Stimulated activated CD4-positive, alpha-beta T cell treated with anti-CD3 and anti-CD28 coated beads, Interleukin-4, amount 100 ng/mL, for 4 hours (primary cell): Measurements from ENCODE around the gene DSCAM.
"Not testable (repeated sequence)": the region's sequence is repeated elsewhere in the genome, so short reads cannot be mapped to it uniquely, and the experiment has no call there.

Experiments used
- DNase-seq, 2 experiments: peaks; one replicate each; pipeline ENCODE4 v3.0.0-alpha.2; 2020

Gene DSCAM

DNA sequence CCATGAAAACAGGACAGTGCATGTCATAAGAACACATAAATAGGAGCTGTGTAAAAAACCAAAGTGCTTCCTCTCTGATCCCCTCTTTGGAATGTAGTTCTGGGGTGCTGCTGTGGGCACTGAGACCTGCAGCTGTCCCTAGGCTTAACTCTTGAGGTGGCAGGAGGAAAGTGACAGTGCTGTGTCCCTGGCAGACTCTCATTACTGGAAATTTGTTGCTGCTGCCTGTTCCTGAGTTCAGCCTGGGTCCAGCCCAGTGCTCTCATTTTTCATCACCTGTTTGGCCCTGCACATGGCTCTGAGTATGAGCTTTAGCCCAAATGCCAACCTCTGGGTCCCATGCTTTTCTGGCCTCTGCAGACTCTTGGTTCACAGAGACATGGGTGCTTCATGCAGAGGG is 329.3 kb downstream of the DSCAM start:
- no peak for DNase-seq

DNA sequence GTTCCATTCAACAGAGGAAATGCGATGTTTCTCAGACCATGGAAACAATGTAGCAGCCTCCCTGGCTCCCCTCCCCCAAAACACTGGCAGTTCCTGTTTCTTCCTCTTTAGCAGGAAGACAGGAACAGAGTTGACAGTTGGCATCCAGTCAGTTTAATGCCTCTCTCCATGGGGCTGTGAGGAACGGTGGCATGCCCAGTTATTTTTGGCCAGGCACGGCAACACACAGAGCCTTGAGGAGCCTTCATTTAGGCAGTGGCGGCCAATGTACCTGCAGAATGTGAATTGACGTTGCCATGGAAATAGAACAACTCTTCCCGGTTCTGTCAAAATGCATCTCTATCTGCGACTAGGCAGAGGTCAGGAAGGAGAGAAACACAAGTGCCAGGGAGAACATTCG is 330.6 kb downstream of the DSCAM start:
- DNase-seq: no peak

DNA sequence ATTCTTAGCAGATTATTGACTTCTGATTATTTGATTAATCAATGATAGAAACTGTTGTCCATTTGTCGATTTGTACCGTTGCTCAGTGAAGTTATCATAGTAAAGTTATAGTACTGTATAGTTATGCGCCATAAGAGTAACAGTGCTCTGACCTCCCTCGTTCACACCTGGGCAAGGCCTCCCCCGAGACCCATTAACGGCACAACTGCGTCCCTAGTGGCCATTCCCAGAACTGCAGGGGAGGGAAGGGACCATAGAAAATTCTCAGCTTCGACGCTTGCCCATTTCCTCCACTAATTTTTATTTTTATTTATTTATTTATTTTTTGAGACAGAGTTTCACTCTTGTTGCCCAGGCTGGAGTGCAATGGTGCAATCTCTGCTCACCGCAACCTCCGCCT is 334.4 kb downstream of the DSCAM start:
- no peak for DNase-seq

DNA sequence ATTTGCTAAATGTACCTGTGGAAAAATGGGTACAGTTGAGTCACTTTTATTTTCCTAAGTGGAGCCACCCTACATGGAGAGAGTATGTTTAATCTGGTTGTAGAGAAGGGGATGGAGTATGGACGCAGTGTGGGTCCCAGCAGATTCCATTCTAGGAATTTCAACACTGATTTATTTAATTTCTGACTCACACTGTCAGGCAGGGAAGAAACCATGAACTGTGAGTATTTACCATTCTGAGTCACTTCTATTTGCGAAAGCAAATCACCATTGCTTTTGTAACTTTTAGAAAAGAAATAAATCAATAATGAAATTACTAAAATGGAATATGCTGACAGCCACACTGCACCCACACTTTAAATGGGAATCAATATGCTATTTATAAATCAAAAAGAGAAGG is 339.0 kb downstream of the DSCAM start:
- no peak for DNase-seq

DNA sequence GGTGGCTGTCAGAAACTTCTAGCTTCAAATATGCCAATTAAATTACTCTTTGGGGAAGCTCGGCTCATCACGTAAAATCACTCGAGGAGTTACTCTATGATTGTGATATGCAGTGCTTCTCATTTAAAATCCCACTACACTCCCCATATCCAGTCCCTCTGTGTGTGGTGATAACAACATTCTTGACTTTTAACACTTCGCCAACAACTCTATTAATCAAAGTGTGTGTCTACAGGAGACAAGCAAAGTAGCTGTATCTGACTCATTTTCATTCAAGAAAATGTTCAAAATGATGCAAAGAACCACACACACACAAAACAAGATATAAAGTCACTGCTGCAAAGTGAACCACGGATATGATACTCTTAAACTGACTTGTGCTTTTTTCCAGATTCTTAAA is 341.3 kb downstream of the DSCAM start:
- DNase-seq: no peak

DNA sequence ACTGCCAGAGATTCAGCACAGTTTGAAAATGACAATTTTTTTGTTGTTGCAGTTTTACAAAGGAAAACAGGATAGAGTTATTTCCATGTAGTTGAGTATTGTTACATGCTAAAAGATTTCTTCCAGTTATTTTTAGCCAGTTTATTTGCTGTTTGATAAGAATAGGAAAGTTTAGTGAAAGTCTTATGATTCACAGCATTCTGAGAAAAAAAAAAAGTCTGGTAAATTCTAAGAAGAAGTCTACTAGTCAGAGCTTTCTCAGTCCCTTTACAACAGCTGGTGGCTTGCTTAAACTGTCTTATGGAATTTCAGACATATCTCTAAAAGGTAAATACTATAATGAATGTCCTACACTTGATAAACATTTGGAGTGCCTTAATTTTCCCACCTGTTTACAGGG is 341.7 kb downstream of the DSCAM start:
- DNase-seq: no peak

DNA sequence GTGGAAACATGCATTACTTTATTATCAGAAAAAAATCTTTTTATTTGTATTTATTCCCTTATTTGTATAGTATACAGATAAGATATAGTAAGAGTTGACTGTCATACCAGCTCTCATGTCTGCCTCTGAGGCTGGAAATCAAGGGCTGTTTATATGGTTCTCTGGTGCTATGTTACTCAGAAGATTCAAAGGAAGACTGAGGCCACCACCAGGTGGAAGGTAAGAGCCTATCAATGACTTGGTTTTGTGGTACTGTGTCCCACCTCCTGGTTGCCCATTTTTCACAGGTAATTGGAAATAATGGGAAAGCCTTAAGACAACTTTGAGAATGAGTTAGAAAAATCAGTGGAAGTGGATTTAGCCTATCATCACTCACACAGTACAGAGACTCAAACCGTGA is 342.1 kb downstream of the DSCAM start:
- no peak for DNase-seq

DNA sequence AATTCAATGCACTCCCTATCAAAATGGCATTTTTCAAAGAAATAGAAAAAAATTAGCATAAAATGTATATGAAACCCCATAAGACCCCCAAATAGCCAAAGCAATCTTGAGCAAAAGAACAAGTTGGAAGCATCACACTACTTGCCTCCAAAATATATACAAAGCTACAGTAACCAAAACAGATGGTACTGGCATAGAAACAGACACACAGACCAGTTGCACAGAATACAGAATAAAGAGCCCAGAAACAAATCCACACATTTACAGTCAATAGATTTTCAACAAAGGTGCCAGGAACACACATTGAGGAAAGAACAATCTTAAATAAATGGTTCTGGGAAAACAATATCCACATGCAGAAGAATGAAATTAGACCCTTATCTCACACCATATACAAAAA is 350.8 kb downstream of the DSCAM start:
- DNase-seq: no peak

DNA sequence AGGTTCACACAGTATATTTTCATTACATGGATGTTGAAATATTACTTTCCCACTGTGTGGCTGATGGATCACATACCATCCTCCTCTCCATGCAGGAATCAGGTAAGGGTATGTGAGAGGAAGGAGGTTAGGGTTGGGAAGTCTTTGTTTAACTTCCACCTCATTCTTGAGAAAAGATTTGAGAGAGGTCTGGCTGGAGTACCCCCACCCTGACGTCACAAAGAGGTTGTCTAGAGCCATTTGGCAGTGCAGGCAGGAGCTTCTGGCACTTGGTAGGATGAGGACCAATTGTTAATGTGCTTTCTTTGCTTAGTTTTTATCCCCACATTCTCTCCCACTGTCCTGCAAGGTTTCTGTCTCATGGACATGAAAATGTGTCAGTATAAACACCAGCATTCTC is 356.6 kb downstream of the DSCAM start:
- no peak for DNase-seq

DNA sequence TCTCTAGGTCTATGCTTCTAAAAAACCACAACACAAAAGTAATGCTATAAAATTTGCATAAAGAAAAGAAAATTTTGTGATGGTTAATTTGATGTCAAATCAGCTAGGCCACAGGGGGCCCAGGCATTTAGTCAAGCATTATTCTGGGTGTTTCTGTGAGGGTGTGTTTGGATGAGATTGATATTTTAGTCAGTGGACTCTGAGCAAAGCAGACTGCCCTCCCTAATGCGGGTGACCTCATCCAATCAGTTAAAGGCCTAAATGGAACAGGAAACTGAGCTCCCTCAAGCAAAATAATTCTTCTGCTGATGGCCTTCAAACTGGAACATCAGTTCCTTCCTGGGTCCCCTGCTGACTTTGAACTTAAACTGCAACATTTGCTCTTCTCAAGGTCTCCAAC is 358.0 kb downstream of the DSCAM start:
- no peak for DNase-seq

DNA sequence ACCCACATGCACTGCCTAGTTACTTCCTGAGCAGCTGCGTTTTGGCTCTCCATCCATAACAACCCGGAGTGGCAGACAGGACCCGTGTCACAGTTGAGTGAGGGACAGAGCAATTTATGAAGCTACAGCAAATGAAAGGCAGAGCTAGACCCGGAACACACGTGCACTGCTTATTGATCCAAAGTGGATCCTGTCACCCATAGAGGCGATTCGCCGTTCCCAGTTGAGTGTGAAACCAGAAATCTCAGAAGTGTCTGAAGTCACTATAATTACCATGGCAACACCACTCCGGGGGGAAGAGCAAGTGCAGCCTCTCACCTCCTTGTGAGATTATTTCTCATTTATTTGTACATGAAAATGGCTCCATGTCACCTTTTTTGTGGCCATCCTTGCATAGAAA is 365.2 kb downstream of the DSCAM start:
- DNase-seq: no peak

DNA sequence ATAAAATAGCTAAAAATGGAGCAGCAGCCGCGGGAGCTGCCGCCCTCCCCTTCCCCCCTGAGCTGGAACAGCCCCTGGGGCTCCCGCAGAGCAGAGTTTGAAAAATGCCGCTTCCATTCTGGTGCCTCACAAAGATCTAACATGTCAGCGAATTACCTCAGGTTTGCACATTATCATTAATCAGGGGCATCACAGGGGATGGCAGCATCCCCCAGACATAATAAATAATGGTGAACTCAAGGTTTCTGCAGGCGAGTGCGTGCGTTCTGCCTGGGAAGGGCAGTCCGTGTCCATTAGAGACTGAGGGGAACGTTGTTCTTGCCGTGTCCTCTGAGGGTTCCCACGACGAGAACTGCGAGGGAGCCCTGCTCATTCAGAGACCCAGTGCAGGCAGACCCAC is 372.4 kb downstream of the DSCAM start:
- no peak for DNase-seq

DNA sequence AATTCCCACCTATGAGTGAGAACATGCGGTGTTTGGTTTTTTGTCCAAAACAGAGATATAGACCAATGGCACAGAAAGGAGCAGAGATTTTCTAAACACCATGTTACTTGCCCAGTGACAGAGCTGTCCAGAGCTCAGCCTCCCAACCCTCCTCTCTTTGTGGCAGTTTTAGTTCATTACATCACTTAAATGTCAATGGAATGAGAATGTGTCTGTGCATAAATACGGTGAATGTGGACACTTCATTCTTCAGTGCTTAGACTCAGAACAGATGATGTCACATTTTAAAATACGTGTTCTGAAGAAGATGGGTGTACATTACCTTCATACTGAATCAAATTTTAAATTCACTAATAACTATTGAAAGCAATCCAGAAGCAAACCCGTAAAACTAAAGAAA is 374.9 kb downstream of the DSCAM start:
- DNase-seq: no peak

DNA sequence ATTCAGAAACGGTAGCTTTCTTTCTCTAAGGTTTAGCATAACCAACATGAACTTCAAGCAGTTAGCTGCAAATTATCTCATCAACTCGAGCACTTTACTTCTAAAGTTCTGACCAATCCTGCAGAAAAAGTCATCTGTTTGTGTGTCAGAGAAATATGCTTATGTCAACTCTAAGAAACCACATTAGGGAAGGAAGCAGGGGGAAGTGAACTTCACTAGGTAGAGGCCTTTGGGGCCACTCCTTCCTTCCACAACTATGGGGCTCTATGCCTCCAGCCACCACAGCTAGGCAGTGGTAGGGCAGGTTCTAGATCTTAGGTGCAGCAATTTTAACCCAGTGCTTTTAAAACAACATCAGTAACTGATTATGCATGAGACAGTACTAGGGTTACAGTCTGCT is 375.9 kb downstream of the DSCAM start:
- DNase-seq: no peak

DNA sequence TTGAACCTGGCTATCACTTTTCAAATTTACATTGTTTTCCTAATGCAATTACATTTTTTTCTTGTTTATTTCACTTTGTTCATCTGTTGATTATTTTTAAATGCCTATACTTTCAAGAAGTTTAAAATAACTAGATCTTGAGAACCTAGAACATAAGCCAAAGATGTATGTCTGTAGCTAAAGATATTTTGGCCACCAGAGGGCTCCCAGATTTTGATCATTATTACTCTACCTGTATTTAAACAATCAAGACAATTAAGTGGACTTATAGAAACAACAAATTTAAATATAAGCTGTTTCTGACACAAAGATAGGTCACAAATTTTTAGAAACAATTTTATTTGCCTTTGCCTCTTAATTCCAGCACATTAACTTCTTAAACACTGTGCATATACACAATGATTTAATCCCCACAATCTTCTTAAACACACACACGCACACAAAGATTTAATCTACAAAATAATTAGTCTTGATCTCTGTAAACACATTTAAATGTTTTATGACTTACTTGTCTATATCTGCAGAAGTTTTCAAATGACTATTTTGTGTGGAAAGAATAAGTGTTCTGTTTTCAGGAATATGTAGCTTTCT is 380.0 kb downstream of the DSCAM start:
- no peak for DNase-seq

DNA sequence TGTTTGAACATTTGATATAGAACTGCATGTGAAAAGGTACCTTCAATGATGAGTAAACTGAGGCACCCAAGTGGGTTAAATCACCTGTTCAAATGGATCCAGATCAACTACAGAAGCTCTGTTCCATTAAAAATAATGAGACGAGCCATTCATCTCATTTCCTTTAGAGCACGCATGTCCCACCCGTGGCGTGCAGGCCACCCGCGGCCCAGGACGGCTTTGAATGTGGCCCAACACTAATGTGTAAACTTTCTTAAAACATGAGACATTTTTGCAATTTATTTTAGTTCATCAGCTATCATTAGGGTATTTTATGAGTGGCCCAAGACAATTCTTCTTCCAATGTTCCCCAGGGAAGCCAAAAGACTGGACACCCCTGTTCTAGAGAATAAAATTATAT is 381.6 kb downstream of the DSCAM start:
- DNase-seq: no peak

DNA sequence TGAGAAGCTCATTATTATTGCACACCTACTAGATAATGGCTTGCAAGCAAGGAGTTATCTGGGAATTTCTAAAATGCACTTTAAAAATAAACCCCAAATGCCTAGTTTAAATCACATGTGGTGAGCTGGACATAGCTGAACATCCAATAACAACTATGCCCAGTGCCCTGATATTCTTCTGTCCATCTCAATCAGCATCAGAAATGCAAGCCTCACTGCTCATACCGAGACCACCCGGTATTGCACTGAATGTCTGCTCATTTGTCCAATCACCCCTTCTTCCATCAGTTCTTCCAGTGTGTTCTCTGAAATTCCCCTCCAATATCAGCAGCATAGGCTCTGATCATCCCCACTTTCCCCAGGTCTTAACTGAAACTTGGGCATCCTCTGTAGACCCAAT is 383.8 kb downstream of the DSCAM start:
- no peak for DNase-seq

DNA sequence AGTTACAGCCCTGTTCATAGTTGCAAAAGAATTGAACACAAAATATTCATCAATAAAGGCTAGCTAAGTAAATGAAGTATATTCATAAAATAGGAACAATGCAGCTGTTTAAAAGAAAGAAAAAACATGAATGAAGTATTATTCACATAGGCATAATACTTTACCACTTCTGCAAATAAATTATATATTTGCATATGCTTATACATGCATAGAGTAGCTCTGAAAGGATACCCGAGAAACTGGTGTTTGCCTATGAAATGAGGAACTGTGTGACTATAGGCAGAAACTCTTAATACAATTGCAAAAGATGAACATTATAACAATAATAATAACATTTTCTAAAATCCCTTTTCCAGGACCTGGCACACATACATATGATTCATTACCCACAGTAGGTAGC is 385.9 kb downstream of the DSCAM start:
- no peak for DNase-seq

DNA sequence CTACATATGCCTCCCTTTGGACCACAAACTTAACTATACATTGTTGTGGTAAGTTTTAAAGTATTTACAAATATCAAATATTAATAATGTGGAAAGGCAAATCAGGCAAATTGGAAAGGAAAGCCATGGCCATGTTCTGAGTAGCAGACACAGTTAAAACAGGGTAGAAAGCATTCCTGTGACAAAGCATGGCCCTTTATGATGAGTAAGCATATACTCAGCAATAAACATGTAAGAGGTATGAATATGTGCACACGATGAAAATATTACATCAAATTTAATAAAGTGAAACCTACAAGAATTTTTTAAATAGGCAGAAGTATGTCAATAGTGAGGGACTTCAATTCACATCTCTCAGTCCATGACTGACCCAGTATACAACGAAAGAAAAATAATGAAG is 389.2 kb downstream of the DSCAM start:
- DNase-seq: no peak

DNA sequence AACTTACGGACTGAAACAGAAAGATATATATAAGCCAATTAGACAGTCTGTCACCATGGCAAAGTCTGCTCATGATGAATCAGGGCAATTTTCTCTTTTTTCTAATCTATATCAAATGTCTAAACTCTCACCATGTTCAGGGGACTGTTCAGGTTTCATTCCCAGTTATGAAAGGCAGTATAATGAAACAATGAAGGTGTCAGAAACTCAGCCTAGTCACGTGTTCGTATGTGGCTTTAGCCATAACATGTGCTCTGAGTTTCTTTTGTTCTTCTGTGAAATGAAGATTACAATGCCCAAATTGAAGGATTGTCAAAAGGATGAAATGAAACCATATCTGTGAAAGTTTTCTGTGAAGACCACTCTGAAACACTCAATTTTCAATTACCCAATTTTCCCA is 392.9 kb downstream of the DSCAM start:
- no peak for DNase-seq

DNA sequence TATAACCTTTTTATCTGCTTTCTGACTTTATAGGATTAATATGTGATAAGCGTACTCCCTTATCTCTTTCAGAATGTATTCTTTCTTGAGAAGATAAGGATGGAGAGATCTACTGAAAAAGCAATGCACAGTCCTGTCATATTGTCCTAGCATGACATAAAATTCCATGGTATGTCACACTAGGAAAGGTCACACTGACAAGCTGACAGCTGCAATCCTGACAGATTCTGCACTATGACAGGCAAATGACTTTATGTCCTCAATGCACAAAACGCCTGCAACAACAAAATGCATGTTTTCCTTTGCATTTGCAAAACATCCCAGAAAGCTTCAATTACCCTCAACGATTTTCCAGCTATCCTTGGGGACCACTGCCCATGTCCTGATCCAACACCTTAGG is 393.8 kb downstream of the DSCAM start:
- DNase-seq: no peak

DNA sequence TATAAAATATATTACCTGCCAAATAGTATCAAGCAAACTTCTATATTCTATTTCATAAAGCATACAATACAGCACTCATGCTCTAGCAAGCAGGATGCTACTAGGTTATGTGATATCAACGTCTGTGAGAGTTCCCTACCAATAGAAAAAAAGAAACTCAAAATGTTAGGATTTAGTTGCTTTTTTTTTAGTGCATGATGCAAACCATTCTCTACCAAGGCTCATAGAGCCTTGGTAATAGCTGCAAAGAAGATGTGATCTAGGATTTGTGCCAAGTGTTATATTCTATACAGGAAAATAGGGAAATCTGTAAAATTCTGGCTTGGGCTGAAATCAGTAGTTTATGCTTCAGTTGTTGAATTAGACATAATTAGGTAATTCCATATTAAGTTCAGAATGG is 394.4 kb downstream of the DSCAM start:
- no peak for DNase-seq

DNA sequence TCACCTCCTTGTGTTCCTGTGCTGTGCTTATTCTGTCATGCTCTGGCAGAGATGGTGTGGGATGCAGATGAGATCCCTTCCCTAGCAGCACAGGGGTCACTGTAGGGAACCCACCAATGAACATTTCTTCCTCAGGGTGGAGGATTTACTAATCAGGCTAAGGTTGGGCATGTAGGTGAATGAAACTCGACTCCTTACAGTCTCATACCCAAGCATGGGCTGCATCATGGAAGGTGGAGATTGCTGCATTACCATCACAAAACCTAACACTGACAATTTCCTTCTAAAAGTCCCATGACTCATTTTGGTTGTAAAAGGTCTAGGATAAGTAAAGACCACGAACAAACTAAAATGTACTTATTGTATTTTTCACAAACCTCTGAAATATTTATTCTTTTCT is 399.9 kb downstream of the DSCAM start:
- DNase-seq: no peak

DNA sequence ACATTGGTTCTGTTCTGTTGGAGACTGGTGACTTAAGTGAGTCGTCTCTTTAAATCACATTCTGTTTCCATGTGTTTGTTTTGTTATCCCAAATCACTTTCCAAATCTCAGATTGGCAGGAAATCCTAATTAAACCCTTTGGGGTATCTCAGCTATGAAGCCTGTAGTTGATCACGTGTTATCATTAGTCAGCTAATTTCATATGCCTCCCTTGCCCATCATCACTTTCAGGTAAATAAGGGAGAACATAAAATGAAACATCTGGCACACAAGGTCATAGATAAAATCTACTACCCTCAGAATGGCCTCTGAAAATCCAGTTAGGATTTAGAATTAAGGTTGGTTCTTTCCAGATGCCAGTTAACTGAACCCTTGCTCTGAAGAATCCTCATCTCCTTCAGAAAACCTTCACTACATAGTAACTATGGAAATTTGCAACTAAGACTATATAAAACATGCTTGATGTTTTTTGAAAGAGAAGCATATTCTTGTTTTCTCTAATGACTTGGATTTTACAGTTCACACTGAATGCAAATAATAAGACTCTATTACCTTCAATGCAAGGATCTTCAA is 401.5 kb downstream of the DSCAM start:
- DNase-seq: no peak

DNA sequence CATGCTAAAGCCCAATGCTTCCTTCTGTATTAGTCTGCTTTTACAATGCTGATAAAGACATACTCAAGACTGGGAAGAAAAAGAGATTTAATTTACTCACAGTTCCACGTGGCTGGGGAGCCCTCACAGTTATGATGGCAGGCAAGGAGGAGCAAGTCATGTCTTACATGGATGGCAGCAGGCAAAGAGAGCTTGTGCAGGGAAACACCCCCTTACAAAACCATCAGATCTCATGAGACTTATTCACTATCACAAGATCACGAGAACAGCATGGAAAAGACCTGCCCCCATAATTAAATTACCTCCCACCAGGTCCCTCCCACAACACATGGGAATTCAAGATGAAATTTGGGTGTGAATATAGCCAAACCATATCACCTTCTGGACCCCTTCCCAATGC is 407.4 kb downstream of the DSCAM start:
- not testable (repeated sequence) for DNase-seq

DNA sequence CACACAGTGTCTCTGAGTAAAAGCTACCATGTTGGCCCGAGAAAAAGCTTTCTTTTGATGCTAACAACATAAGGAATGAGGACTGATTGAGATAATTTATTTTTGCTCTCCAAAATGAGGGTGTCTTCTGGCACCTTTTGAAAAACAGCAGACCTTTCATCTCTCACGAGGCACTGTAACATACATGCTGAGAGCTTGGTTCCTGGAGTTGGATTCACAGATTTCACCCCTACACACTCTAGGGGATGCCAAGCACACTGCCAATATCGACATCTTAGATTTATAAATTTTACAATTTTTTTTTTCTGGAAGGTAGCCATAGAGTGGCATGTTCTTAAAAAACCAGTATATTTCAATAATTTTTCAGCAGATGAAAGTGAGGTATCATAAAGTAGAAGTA is 408.3 kb downstream of the DSCAM start:
- no peak for DNase-seq
